Measurements from ENCODE around the gene RNASEH2C.

The RNASEH2C gene

GRCh38 chr11:65680192-65680743, 40.3 kb downstream of the RNASEH2C start:
- no peak for TF ChIP-seq CTCF (conservative IDR thresholded peaks at IDR 0.05)
- H3K27ac ChIP-seq: no peak overlapping the region

- H3K27ac ChIP-seq: no peak overlapping the region
- no peak for TF ChIP-seq CTCF (conservative IDR thresholded peaks at IDR 0.05)
These were observed 47.6 kb downstream of the RNASEH2C start for GRCh38 chr11:65672982-65673381.

GRCh38 chr11:65672180-65672860, 48.3 kb downstream of the RNASEH2C start:
- TF ChIP-seq CTCF (conservative IDR thresholded peaks at IDR 0.05): no peak; the same call in 1 of the 2 replicates
- no peak overlapping the region for H3K27ac ChIP-seq

Measured in VCaP (cell line).